ENCODE results near the gene KCNH1. TPM values are rescaled to one million over a fixed set of nuclear protein-coding genes. Genes with fewer than 3 reads are reported as not detected.

KCNH1 gene
- total RNA-seq, 1 experiment from 2014 or later: not detected

GRCh38 chr1:210920258-210920657 lies 213.7 kb downstream of the KCNH1 start:
- POLR2A ChIA-PET (ENCODE audit: low non-redundant PET): no interaction called here

GRCh38 chr1:210918893-210919292 lies 215.1 kb downstream of the KCNH1 start:
- H3K4me3 ChIP-seq (ENCODE audit: low read depth, low read length, poor library complexity, severe bottlenecking): no peak overlapping the region
- TF ChIP-seq CTCF (conservative IDR thresholded peaks at IDR 0.05; ENCODE audit: low read depth, low read length): no peak
- TF ChIP-seq EZH2 (IDR thresholded peaks at IDR 0.05; ENCODE audit: borderline replicate concordance, low read depth, low read length, poor library complexity, severe bottlenecking): no peak
- no peaks in the 10 kb centered on the region for H3K36me3 ChIP-seq (ENCODE audit: insufficient read depth, low read length, poor library complexity, severe bottlenecking)
- H3K9me3 ChIP-seq (ENCODE audit: low read depth, low read length, poor library complexity, severe bottlenecking): no peaks in the 10 kb centered on the region
- ChIA-PET CTCF (no interaction called here), POLR2A (ENCODE audit: low non-redundant PET) (no interaction called here)
- DNase-seq (ENCODE audit: low spot score): no peak
- H3K27ac ChIP-seq (ENCODE audit: low read depth, low read length, poor library complexity, severe bottlenecking): no peak overlapping the region
- intact Hi-C loops (cut with micrococcal nuclease; ENCODE audit: unreplicated experiment): no loop called here
- peaks cover 38% of the 10 kb centered on the region for H3K27me3 ChIP-seq (replicated peaks; ENCODE audit: insufficient read depth, low read depth, low read length, poor library complexity)
- BruUV-seq (replicated peaks): no TSS peak
- no peaks in the 10 kb centered on the region for H3K4me1 ChIP-seq (ENCODE audit: insufficient read depth, low read length, poor library complexity, severe bottlenecking)

More at GRCh38 chr1:210920258-210920657, 213.7 kb downstream of the KCNH1 start:
- no peak overlapping the region for H3K27ac ChIP-seq (ENCODE audit: low read depth, low read length, poor library complexity, severe bottlenecking)
- H3K27me3 ChIP-seq (replicated peaks; ENCODE audit: insufficient read depth, low read depth, low read length, poor library complexity): peaks cover 27% of the 10 kb centered on the region
- no peaks in the 10 kb centered on the region for H3K36me3 ChIP-seq (ENCODE audit: insufficient read depth, low read length, poor library complexity, severe bottlenecking)
- no peaks in the 10 kb centered on the region for H3K4me1 ChIP-seq (ENCODE audit: insufficient read depth, low read length, poor library complexity, severe bottlenecking)
- no peaks in the 10 kb centered on the region for H3K9me3 ChIP-seq (ENCODE audit: low read depth, low read length, poor library complexity, severe bottlenecking)
- TF ChIP-seq EZH2 (IDR thresholded peaks at IDR 0.05; ENCODE audit: borderline replicate concordance, low read depth, low read length, poor library complexity, severe bottlenecking) (no peak), CTCF (conservative IDR thresholded peaks at IDR 0.05; ENCODE audit: low read depth, low read length) (no peak)
- CTCF ChIA-PET: no interaction called here
- BruUV-seq (replicated peaks): no TSS peak
- intact Hi-C loops (cut with micrococcal nuclease; ENCODE audit: unreplicated experiment): no loop called here
- H3K4me3 ChIP-seq (ENCODE audit: low read depth, low read length, poor library complexity, severe bottlenecking): no peak overlapping the region
- no peak for DNase-seq (ENCODE audit: low spot score)

GRCh38 chr1:210917560-210918169 lies 216.3 kb downstream of the KCNH1 start:
- ChIA-PET POLR2A (ENCODE audit: low non-redundant PET) (no interaction called here), CTCF (no interaction called here)
- Histone ChIP-seq H3K27ac (ENCODE audit: low read depth, low read length, poor library complexity, severe bottlenecking) (no peak overlapping the region), H3K9me3 (ENCODE audit: low read depth, low read length, poor library complexity, severe bottlenecking) (no peaks in the 10 kb centered on the region), H3K4me1 (ENCODE audit: insufficient read depth, low read length, poor library complexity, severe bottlenecking) (no peaks in the 10 kb centered on the region), H3K27me3 (replicated peaks; ENCODE audit: insufficient read depth, low read depth, low read length, poor library complexity) (peaks cover 46% of the 10 kb centered on the region), H3K36me3 (ENCODE audit: insufficient read depth, low read length, poor library complexity, severe bottlenecking) (no peaks in the 10 kb centered on the region), H3K4me3 (ENCODE audit: low read depth, low read length, poor library complexity, severe bottlenecking) (no peak overlapping the region)
- no peak for DNase-seq (ENCODE audit: low spot score)
- intact Hi-C loops (cut with micrococcal nuclease; ENCODE audit: unreplicated experiment): no loop called here
- BruUV-seq (replicated peaks): no TSS peak
- TF ChIP-seq CTCF (conservative IDR thresholded peaks at IDR 0.05; ENCODE audit: low read depth, low read length): no peak
- TF ChIP-seq EZH2 (IDR thresholded peaks at IDR 0.05; ENCODE audit: borderline replicate concordance, low read depth, low read length, poor library complexity, severe bottlenecking): no peak

Measured in A673 (cell line).